Uterus (tissue), 4 donors: ENCODE data around the gene GPM6B. TPM values are rescaled to one million over a fixed set of nuclear protein-coding genes. Genes with fewer than 3 reads are reported as not detected.

Source experiments
- DNase-seq, 2 donors: peaks; one replicate each; pipeline ENCODE4 v3.0.0-alpha.2; 2019 to 2020
- H3K27ac ChIP-seq, 2 donors: fragments of 200-600 bp; sonication (generic); 1 replicate in 1 of 2; 2 replicates in 1 of 2; pipeline ENCODE4 v1.5.1; 2016 to 2018
- H3K27me3 ChIP-seq, 2 donors: fragments of 200-600 bp; sonication (generic); one replicate each; pipeline ENCODE4 v1.5.1; 2018 to 2019; ENCODE audit warnings: control low read depth in 1 of 2
- H3K36me3 ChIP-seq, 2 donors: fragments of 200-600 bp; sonication (generic); one replicate each; pipeline ENCODE4 v1.5.1; 2019; ENCODE audit warnings: control low read depth in 1 of 2
- H3K4me1 ChIP-seq, 2 donors: fragments of 200-600 bp; sonication (generic); one replicate each; pipeline ENCODE4 v1.5.1; 2018 to 2019; ENCODE audit warnings: control low read depth in 1 of 2
- H3K4me3 ChIP-seq, 2 donors: fragments of 200-600 bp; sonication (generic); 1 replicate in 1 of 2; 2 replicates in 1 of 2; pipeline ENCODE4 v1.5.1; 2018 to 2019; ENCODE audit warnings: mild to moderate bottlenecking in 1 of 2
- H3K9me3 ChIP-seq, 2 donors: fragments of 200-600 bp; sonication (generic); one replicate each; pipeline ENCODE4 v1.5.1; 2019; ENCODE audit warnings: control low read depth in 1 of 2
- CTCF ChIP-seq, 4 experiments: fragments of 200-600 bp in 2 of 4; fragments of 450-650 bp in 2 of 4; sonication (generic) in 2 of 4; IDR thresholded peaks; one replicate each; pipeline ENCODE4 v1.5.1; 2016 to 2019; ENCODE audit warnings: antibody characterized with exemption in 4 of 4, mild to moderate bottlenecking in 2 of 4, moderate library complexity in 1 of 4
- POLR2A ChIP-seq, 2 donors: fragments of 450-650 bp; IDR thresholded peaks; one replicate each; pipeline ENCODE4 v1.6.1; 2016; ENCODE audit warnings: antibody characterized with exemption in 2 of 2, mild to moderate bottlenecking in 1 of 2, moderate library complexity in 1 of 2
- intact Hi-C: fragments of 100-400 bp; cut with DNase I; formaldehyde crosslinking; loops from one replicate; pipeline ENCODE4 v1.15.1; 2023; ENCODE audit warnings: low total_unique reads
- total RNA-seq, 4 donors: library from RNA; depleted of rRNA in 3 of 4; stranded (reverse); fragments of >200 nt in 3 of 4; gene quantifications; one replicate each; pipeline versions ENCODE4 v1.1.0 to v1.2.4, GENCODE V29; 2014 to 2023
- donor health status: DM: yes; HTN: yes; CAD: no.

GPM6B gene
- total RNA-seq, 4 donors from 2014 or later = 0.59 to 44.1 (median 4.3) TPM

- no peak overlapping the region for H3K27ac ChIP-seq
- intact Hi-C loops = no loop called here
Measured at GRCh38 chrX:13750812-13751211, 66.1 kb downstream of the GPM6B start.

DNA sequence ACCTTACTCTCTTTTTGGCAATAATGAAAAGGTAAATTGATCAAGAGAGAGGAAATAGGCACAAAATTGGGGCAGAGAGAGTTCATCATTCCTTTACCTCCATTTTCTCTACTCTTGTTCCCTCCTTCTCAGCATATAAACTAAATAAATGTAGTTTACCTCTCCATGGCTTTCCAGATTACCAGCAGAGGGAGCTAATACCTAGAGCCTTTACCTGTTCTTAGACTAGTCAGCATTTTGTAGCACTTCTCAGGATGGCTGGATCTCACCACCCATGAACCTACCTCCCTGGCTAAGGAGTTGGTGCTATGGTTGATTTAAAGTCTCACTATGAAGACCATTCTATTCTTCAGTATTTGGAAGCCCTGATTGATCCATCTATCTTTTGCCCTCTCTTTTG, 66.7 kb downstream of the GPM6B start:
- H3K9me3 ChIP-seq = no peaks in the 10 kb centered on the region
- TF ChIP-seq CTCF (IDR thresholded peaks at IDR 0.05) (peak; percentile 39 to 52 (median 40)), POLR2A (IDR thresholded peaks at IDR 0.05) (no peak)
- H3K4me3 ChIP-seq = no peak overlapping the region
- H3K27me3 ChIP-seq = no peaks in the 10 kb centered on the region
- no peaks in the 10 kb centered on the region for H3K4me1 ChIP-seq
- no peak overlapping the region for H3K27ac ChIP-seq
- no peaks in the 10 kb centered on the region for H3K36me3 ChIP-seq
- intact Hi-C loops = no loop called here
- DNase-seq = no peak

More at GRCh38 chrX:13750812-13751211, 66.1 kb downstream of the GPM6B start:
- Histone ChIP-seq H3K36me3 (no peaks in the 10 kb centered on the region), H3K27me3 (no peaks in the 10 kb centered on the region), H3K4me1 (no peaks in the 10 kb centered on the region), H3K4me3 (no peak overlapping the region), H3K9me3 (no peaks in the 10 kb centered on the region)
- DNase-seq = no peak
- TF ChIP-seq POLR2A (IDR thresholded peaks at IDR 0.05) (no peak), CTCF (IDR thresholded peaks at IDR 0.05) (no peak)

- no peak for TF ChIP-seq CTCF (IDR thresholded peaks at IDR 0.05)
- TF ChIP-seq POLR2A (IDR thresholded peaks at IDR 0.05) = no peak
- DNase-seq = no peak
- Histone ChIP-seq H3K4me3 (no peak overlapping the region), H3K27me3 (no peaks in the 10 kb centered on the region), H3K9me3 (no peaks in the 10 kb centered on the region), H3K36me3 (no peaks in the 10 kb centered on the region), H3K27ac (no peak overlapping the region), H3K4me1 (no peaks in the 10 kb centered on the region)
- intact Hi-C loops = no loop called here
Measured at GRCh38 chrX:13748486-13748885, 68.4 kb downstream of the GPM6B start.

GRCh38 chrX:13747836-13748235, 69.1 kb downstream of the GPM6B start:
- Histone ChIP-seq H3K4me3 (no peak overlapping the region), H3K27ac (no peak overlapping the region), H3K9me3 (no peaks in the 10 kb centered on the region), H3K27me3 (no peaks in the 10 kb centered on the region), H3K4me1 (no peaks in the 10 kb centered on the region), H3K36me3 (no peaks in the 10 kb centered on the region)
- intact Hi-C loops = no loop called here
- DNase-seq = peak in 1 of 2 donors; percentile 62
- TF ChIP-seq POLR2A (IDR thresholded peaks at IDR 0.05) = no peak
- TF ChIP-seq CTCF (IDR thresholded peaks at IDR 0.05) = peak in 3 of 4 experiments; percentile 22 to 49 (median 34)

DNA sequence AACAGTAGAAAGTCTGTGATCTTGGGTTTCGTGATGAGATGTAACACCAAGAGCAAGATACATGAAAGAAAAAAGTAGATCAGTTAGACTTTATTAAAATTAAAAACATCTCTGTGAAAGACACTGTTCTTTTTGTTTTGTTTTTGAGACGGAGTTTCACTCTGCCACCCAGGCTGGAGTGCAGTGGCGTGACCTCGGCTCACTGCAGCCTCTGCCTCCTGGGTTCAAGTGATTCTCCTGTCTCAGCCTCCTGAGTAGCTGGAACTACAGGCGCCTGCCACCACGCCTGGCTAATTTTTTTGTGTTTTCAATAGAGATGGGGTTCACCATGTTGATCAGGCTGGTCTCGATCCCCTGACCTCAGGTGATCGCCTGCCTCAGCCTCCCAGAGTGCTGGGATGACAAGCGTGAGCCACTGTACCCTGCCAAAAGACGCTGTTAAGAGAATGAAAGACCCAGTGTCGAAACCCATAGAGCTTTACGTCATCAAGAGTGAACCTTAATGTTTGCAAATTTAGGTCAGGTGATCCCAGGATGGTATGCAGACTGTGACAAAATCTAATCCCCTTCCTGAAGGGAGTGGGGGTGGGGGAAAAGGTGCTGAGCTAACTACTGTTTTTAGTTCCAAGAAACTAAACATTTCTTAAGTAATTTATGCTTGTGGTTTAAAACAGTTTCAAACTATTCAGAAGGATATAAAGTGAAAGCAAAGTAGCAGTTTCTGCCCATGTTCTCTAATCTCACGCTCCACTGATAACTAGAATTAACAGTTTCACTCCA, 74.3 kb downstream of the GPM6B start:
- Histone ChIP-seq H3K27me3 (no peaks in the 10 kb centered on the region), H3K9me3 (no peaks in the 10 kb centered on the region), H3K4me3 (no peak overlapping the region), H3K4me1 (no peaks in the 10 kb centered on the region), H3K36me3 (no peaks in the 10 kb centered on the region), H3K27ac (peak overlapping the region; percentile 49 to 64)
- no peak for DNase-seq
- TF ChIP-seq POLR2A (IDR thresholded peaks at IDR 0.05) = no peak
- TF ChIP-seq CTCF (IDR thresholded peaks at IDR 0.05) = no peak
- intact Hi-C loops = no loop called here
